ENCODE data around the gene UMAD1.
"Not testable (repeated sequence)": the region's sequence is repeated elsewhere in the genome, so short reads cannot be mapped to it uniquely, and the experiment has no call there.

Gene UMAD1

DNA sequence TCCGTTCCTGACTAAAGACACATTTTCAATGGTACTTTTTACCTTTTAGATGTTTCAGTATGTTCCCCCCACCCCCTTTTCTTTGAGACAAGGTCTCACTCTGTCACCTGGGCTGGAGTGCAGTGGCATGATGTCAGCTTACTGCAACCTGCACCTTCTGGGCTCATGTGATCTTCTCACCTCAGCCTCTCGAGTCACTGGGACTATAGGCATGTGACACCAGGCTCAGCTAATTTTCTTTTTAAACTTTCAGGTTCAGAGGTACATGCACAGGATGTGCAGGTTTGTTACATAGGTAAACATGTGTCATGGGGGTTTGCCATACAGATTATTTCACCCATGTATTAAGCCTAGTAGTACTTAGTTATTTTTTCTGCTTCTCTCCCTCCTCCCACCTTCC lies 177.2 kb downstream of the UMAD1 start:
- no peak overlapping the region for H2AFZ ChIP-seq (ENCODE audit: insufficient read depth, low read length, poor library complexity)
- H3K79me2 ChIP-seq (ENCODE audit: control insufficient read depth, insufficient read depth, low read length, poor library complexity): no peaks in the 10 kb centered on the region

DNA sequence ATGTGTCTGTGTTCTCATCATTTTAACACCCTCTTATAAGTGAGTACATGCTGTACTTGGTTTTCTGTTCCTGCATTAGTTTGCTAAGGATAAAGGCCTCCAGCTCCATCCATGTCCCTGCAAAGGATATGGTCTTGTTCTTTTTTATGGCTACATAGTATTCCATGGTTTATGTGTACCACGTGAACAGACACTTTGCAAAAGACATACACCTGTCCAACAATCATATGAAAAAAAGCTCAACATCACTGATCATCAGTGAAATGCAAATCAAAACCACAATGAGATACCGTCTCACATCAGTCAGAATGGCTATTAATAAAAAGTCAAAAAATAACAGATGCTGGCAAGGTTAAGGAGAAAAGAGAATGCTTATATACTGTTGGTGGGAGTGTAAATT lies 177.6 kb downstream of the UMAD1 start:
- not testable (repeated sequence) for H3K79me2 ChIP-seq (ENCODE audit: control insufficient read depth, insufficient read depth, low read length, poor library complexity); H3K9me3 ChIP-seq (ENCODE audit: insufficient read depth, low read depth, low read length); H3K4me3 ChIP-seq (ENCODE audit: low read depth, low read length); H2BK12ac ChIP-seq (ENCODE audit: low read length); H2BK5ac ChIP-seq (ENCODE audit: low read depth, low read length, poor library complexity); DNase-seq; H3K9ac ChIP-seq (ENCODE audit: low read length); H3K4me2 ChIP-seq (ENCODE audit: low read length); H3K23ac ChIP-seq (ENCODE audit: low read length); H3K4ac ChIP-seq (ENCODE audit: low read depth, low read length); H3K14ac ChIP-seq (ENCODE audit: low read length); H3K79me1 ChIP-seq (ENCODE audit: low read length); H4K8ac ChIP-seq (ENCODE audit: low read depth, low read length); H2AK5ac ChIP-seq (ENCODE audit: low read length); H2BK120ac ChIP-seq (ENCODE audit: insufficient read depth, low read length, poor library complexity); H4K91ac ChIP-seq (ENCODE audit: low read depth, low read length); H3K18ac ChIP-seq (ENCODE audit: low read length); H3K27me3 ChIP-seq (ENCODE audit: insufficient read depth, low read length); H4K12ac ChIP-seq (ENCODE audit: low read depth, low read length); H3K36me3 ChIP-seq (ENCODE audit: control insufficient read depth in 1 of 2, insufficient read depth in 2 of 2, low read length in 2 of 2); H2AFZ ChIP-seq (ENCODE audit: insufficient read depth, low read length, poor library complexity); H3K27ac ChIP-seq (ENCODE audit: low read depth, low read length); H3K4me1 ChIP-seq (ENCODE audit: control insufficient read depth in 1 of 2, insufficient read depth in 2 of 2, low read length in 2 of 2)
- WGBS (ENCODE audit: extremely low coverage, insufficient coverage, insufficient read length): no CpG with 5 or more reads among the region's 2 CpGs

More for the DNA sequence above, 177.2 kb downstream of the UMAD1 start:
- Histone ChIP-seq H3K14ac (ENCODE audit: low read length) (no peak overlapping the region), H3K79me1 (ENCODE audit: low read length) (no peaks in the 10 kb centered on the region), H3K27ac (ENCODE audit: low read depth, low read length) (no peak overlapping the region), H3K4ac (ENCODE audit: low read depth, low read length) (no peak overlapping the region), H4K8ac (ENCODE audit: low read depth, low read length) (no peak overlapping the region), H3K36me3 (ENCODE audit: control insufficient read depth in 1 of 2, insufficient read depth in 2 of 2, low read length in 2 of 2) (peaks cover 0 to 2% of the 10 kb centered on the region in 2 experiments), H4K91ac (ENCODE audit: low read depth, low read length) (no peak overlapping the region), H3K9ac (ENCODE audit: low read length) (no peak overlapping the region), H2AK5ac (ENCODE audit: low read length) (no peak overlapping the region), H3K27me3 (ENCODE audit: insufficient read depth, low read length) (no peaks in the 10 kb centered on the region), H4K12ac (ENCODE audit: low read depth, low read length) (no peak overlapping the region), H3K4me1 (ENCODE audit: control insufficient read depth in 1 of 2, insufficient read depth in 2 of 2, low read length in 2 of 2) (no peaks in the 10 kb centered on the region), H3K23ac (ENCODE audit: low read length) (no peak overlapping the region), H3K4me3 (ENCODE audit: low read depth, low read length) (no peak overlapping the region), H2BK5ac (ENCODE audit: low read depth, low read length, poor library complexity) (no peak overlapping the region), H3K4me2 (ENCODE audit: low read length) (no peak overlapping the region), H3K18ac (ENCODE audit: low read length) (no peak overlapping the region), H2BK12ac (ENCODE audit: low read length) (no peak overlapping the region), H3K9me3 (ENCODE audit: insufficient read depth, low read depth, low read length) (no peaks in the 10 kb centered on the region), H2BK120ac (ENCODE audit: insufficient read depth, low read length, poor library complexity) (no peak overlapping the region)
- DNase-seq: no peak
- WGBS (ENCODE audit: extremely low coverage, insufficient coverage, insufficient read length): no CpG with 5 or more reads among the region's 2 CpGs

DNA sequence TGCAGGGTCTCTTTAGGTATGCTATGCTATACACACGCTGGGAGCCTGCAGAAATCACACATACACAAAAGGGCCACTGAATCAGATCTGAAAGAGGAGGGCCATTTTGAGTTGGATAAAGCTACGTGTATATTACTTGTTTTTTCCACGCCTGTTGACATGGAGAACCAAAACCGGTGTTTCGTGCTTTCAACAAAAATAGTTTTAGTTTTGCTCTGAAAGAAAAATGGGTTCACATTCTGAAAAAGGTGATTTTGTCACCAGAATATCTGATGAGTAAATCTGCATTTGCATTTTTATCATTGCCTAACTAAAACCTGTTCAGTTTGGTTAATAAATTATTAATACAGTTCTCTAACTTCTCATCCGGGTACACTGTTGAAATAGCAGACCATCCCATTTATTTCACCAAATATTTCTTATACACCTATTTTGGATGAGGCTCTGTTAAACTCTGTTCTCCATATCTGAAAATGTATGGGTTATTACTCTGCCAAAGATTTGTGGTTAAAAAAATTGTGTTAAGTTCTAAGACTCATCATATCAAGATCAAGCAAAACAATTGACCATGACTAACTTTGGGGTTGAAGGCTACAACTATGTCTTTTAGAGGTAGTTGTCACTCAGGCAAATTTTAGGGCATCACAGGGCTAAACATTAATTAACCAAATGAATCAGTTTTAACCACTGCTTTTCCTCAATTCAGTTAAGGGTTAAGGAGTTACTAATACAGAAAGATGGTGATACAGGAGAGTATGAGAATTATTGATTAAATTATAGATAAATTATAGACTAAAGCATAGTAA lies 179.1 kb downstream of the UMAD1 start:
- H3K79me1 ChIP-seq (ENCODE audit: low read length): no peaks in the 10 kb centered on the region
- H3K4ac ChIP-seq (ENCODE audit: low read depth, low read length): no peak overlapping the region
- WGBS (ENCODE audit: extremely low coverage, insufficient coverage, insufficient read length): no CpG with 5 or more reads among the region's 6 CpGs
- no peaks in the 10 kb centered on the region for H3K27me3 ChIP-seq (ENCODE audit: insufficient read depth, low read length)
- H3K18ac ChIP-seq (ENCODE audit: low read length): no peak overlapping the region
- no peak overlapping the region for H4K12ac ChIP-seq (ENCODE audit: low read depth, low read length)
- no peak overlapping the region for H3K4me2 ChIP-seq (ENCODE audit: low read length)
- H4K91ac ChIP-seq (ENCODE audit: low read depth, low read length): no peak overlapping the region
- no peak overlapping the region for H2BK120ac ChIP-seq (ENCODE audit: insufficient read depth, low read length, poor library complexity)
- H2BK12ac ChIP-seq (ENCODE audit: low read length): no peak overlapping the region
- no peaks in the 10 kb centered on the region for H3K9me3 ChIP-seq (ENCODE audit: insufficient read depth, low read depth, low read length)
- no peak overlapping the region for H3K27ac ChIP-seq (ENCODE audit: low read depth, low read length)
- H2BK5ac ChIP-seq (ENCODE audit: low read depth, low read length, poor library complexity): no peak overlapping the region
- no peaks in the 10 kb centered on the region for H3K36me3 ChIP-seq (ENCODE audit: control insufficient read depth in 1 of 2, insufficient read depth in 2 of 2, low read length in 2 of 2)
- no peaks in the 10 kb centered on the region for H3K79me2 ChIP-seq (ENCODE audit: control insufficient read depth, insufficient read depth, low read length, poor library complexity)
- no peak overlapping the region for H2AFZ ChIP-seq (ENCODE audit: insufficient read depth, low read length, poor library complexity)
- H3K9ac ChIP-seq (ENCODE audit: low read length): no peak overlapping the region
- DNase-seq: no peak
- no peaks in the 10 kb centered on the region for H3K4me1 ChIP-seq (ENCODE audit: control insufficient read depth in 1 of 2, insufficient read depth in 2 of 2, low read length in 2 of 2)
- no peak overlapping the region for H2AK5ac ChIP-seq (ENCODE audit: low read length)
- no peak overlapping the region for H3K14ac ChIP-seq (ENCODE audit: low read length)
- no peak overlapping the region for H3K4me3 ChIP-seq (ENCODE audit: low read depth, low read length)
- no peak overlapping the region for H4K8ac ChIP-seq (ENCODE audit: low read depth, low read length)
- H3K23ac ChIP-seq (ENCODE audit: low read length): no peak overlapping the region

GRCh38 chr7:7820409-7820808 lies 179.9 kb downstream of the UMAD1 start:
- Histone ChIP-seq H3K18ac (ENCODE audit: low read length) (no peak overlapping the region), H3K9me3 (ENCODE audit: insufficient read depth, low read depth, low read length) (no peaks in the 10 kb centered on the region), H3K79me1 (ENCODE audit: low read length) (no peaks in the 10 kb centered on the region), H2BK12ac (ENCODE audit: low read length) (no peak overlapping the region), H2AK5ac (ENCODE audit: low read length) (no peak overlapping the region), H3K36me3 (ENCODE audit: control insufficient read depth in 1 of 2, insufficient read depth in 2 of 2, low read length in 2 of 2) (no peaks in the 10 kb centered on the region), H4K8ac (ENCODE audit: low read depth, low read length) (no peak overlapping the region), H2BK5ac (ENCODE audit: low read depth, low read length, poor library complexity) (no peak overlapping the region), H4K12ac (ENCODE audit: low read depth, low read length) (no peak overlapping the region), H3K27me3 (ENCODE audit: insufficient read depth, low read length) (no peaks in the 10 kb centered on the region), H2BK120ac (ENCODE audit: insufficient read depth, low read length, poor library complexity) (no peak overlapping the region), H4K91ac (ENCODE audit: low read depth, low read length) (no peak overlapping the region), H3K4me1 (ENCODE audit: control insufficient read depth in 1 of 2, insufficient read depth in 2 of 2, low read length in 2 of 2) (no peaks in the 10 kb centered on the region), H3K4me3 (ENCODE audit: low read depth, low read length) (no peak overlapping the region), H3K27ac (ENCODE audit: low read depth, low read length) (no peak overlapping the region), H3K79me2 (ENCODE audit: control insufficient read depth, insufficient read depth, low read length, poor library complexity) (no peaks in the 10 kb centered on the region), H3K14ac (ENCODE audit: low read length) (no peak overlapping the region), H3K4ac (ENCODE audit: low read depth, low read length) (no peak overlapping the region), H3K23ac (ENCODE audit: low read length) (no peak overlapping the region), H3K9ac (ENCODE audit: low read length) (no peak overlapping the region), H2AFZ (ENCODE audit: insufficient read depth, low read length, poor library complexity) (no peak overlapping the region), H3K4me2 (ENCODE audit: low read length) (no peak overlapping the region)
- WGBS (ENCODE audit: extremely low coverage, insufficient coverage, insufficient read length): no CpG with 5 or more reads among the region's 1 CpG
- DNase-seq: no peak

All from trophoblast cell (in vitro differentiated cells and primary cell).